HL-60 (cell line): ENCODE results near the gene JUNB.
A peak's percentile ranks its signal among the peaks of the same experiment; 100 is the strongest.
"Not testable (repeated sequence)": the region's sequence is repeated elsewhere in the genome, so short reads cannot be mapped to it uniquely, and the experiment has no call there.

Experiments
- DNase-seq, 2 experiments: peaks; one replicate each; pipeline ENCODE4 v3.0.0-alpha.2; 2010 to 2020; ENCODE audit warnings: low read depth in 1 of 2, low spot score in 1 of 2
- H3K27ac ChIP-seq: fragments of 250-450 bp; sonication (Bioruptor Pico); replicated peaks from 2 replicates; pipeline ENCODE4 v1.5.1; 2020; ENCODE audit warnings: mild to moderate bottlenecking, moderate library complexity
- H3K27me3 ChIP-seq: fragments of 250-450 bp; sonication (Bioruptor Pico); 2 replicates; pipeline ENCODE4 v1.5.1; 2021; ENCODE audit warnings: mild to moderate bottlenecking, moderate library complexity; ENCODE audit not compliant: insufficient read depth, poor library complexity, severe bottlenecking
- H3K4me3 ChIP-seq: replicated peaks from 2 replicates; pipeline ENCODE4 v1.5.1; 2011; ENCODE audit warnings: mild to moderate bottlenecking, control low read depth, low read length; ENCODE audit not compliant: insufficient read depth
- GABPA ChIP-seq: IDR thresholded peaks from 2 replicates; pipeline ENCODE4 v1.6.1; 2012; ENCODE audit warnings: low read depth
- POLR2AphosphoS5 ChIP-seq: IDR thresholded peaks from 2 replicates; pipeline ENCODE4 v1.6.1; 2012; ENCODE audit warnings: low read depth
- SPI1 ChIP-seq: IDR thresholded peaks from 2 replicates; pipeline ENCODE4 v1.6.1; 2012; ENCODE audit warnings: low read depth, mild to moderate bottlenecking, borderline replicate concordance
- TF ChIP-seq, protein P1 (sequence below): IDR thresholded peaks from 2 replicates; pipeline ENCODE4 v1.6.1; 2012; ENCODE audit warnings: low read depth; ENCODE audit not compliant: insufficient replicate concordance
- TF ChIP-seq, protein P2 (sequence below): IDR thresholded peaks from one replicate; pipeline ENCODE4 v1.5.1; 2011; ENCODE audit warnings: low read length, control low read depth, inconsistent platforms; ENCODE audit not compliant: insufficient read depth

Gene JUNB

DNA sequence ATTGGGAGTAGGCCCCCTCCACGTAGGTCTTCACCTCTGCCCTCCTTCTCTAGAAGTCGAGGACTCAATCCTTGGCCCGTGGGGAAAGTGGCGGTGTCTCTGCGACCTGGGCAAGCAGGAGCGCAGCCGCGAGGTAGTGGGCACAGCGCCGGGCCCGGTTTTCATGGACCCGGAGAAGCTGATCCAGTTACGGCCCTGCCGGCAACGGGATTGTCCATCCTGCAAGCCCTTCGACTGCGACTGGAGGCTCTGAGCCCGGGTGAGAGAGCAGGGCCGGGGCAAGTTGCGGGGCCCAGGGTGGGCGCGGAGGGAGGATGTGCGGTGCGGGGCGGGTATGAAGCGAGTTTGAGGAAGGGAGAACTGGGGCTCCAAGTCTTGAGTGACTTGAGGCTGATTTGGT lies 12.8 kb downstream of the JUNB start:
- Histone ChIP-seq H3K27me3 (peaks cover 6% of the 10 kb centered on the region), H3K4me3 (no peak overlapping the region), H3K27ac (no peak overlapping the region)
- no peak for TF ChIP-seq GABPA
- TF ChIP-seq, protein P1, sequence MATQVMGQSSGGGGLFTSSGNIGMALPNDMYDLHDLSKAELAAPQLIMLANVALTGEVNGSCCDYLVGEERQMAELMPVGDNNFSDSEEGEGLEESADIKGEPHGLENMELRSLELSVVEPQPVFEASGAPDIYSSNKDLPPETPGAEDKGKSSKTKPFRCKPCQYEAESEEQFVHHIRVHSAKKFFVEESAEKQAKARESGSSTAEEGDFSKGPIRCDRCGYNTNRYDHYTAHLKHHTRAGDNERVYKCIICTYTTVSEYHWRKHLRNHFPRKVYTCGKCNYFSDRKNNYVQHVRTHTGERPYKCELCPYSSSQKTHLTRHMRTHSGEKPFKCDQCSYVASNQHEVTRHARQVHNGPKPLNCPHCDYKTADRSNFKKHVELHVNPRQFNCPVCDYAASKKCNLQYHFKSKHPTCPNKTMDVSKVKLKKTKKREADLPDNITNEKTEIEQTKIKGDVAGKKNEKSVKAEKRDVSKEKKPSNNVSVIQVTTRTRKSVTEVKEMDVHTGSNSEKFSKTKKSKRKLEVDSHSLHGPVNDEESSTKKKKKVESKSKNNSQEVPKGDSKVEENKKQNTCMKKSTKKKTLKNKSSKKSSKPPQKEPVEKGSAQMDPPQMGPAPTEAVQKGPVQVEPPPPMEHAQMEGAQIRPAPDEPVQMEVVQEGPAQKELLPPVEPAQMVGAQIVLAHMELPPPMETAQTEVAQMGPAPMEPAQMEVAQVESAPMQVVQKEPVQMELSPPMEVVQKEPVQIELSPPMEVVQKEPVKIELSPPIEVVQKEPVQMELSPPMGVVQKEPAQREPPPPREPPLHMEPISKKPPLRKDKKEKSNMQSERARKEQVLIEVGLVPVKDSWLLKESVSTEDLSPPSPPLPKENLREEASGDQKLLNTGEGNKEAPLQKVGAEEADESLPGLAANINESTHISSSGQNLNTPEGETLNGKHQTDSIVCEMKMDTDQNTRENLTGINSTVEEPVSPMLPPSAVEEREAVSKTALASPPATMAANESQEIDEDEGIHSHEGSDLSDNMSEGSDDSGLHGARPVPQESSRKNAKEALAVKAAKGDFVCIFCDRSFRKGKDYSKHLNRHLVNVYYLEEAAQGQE, result no peak
- TF ChIP-seq, protein P2, sequence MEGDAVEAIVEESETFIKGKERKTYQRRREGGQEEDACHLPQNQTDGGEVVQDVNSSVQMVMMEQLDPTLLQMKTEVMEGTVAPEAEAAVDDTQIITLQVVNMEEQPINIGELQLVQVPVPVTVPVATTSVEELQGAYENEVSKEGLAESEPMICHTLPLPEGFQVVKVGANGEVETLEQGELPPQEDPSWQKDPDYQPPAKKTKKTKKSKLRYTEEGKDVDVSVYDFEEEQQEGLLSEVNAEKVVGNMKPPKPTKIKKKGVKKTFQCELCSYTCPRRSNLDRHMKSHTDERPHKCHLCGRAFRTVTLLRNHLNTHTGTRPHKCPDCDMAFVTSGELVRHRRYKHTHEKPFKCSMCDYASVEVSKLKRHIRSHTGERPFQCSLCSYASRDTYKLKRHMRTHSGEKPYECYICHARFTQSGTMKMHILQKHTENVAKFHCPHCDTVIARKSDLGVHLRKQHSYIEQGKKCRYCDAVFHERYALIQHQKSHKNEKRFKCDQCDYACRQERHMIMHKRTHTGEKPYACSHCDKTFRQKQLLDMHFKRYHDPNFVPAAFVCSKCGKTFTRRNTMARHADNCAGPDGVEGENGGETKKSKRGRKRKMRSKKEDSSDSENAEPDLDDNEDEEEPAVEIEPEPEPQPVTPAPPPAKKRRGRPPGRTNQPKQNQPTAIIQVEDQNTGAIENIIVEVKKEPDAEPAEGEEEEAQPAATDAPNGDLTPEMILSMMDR, result no peak
- DNase-seq, result no peak

DNA sequence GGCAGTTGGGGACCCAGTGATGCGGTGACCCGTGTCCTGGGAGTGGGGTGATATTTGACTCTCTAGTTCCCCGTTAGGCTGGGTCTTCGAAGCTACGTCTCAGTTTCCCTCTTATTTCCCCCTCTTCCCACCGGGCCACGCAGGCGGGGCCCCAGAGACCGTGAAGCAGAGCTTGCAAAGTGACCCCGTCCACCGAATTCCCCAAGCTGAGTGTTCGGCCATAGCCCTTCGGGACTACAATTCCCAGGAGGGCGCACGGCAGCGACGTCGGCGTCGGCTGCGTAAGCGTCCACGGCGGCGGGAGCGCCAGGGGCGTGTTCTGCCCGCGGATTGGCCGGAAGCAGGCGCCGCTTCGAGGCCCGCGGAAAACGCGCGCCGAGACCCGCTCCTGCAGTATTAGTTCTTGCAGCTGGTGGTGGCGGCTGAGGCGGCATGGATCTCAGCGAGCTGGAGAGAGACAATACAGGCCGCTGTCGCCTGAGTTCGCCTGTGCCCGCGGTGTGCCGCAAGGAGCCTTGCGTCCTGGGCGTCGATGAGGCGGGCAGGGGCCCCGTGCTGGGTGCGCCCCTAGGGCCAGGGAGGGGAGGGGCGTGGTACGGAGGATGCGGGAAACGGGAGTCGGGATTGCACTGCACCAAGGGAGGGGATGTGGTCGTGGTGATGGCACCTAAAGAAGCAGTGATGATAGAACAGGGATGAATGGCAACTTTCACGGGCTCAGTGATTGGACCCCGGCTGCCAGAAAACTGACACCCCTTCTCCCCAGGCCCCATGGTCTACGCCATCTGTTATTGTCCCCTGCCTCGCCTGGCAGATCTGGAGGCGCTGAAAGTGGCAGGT lies 15.2 kb downstream of the JUNB start, which contains the start of gene RNASEH2A:
Gene RNASEH2A (plus strand): TSS at position 343 of the 840 bp plus-strand sequence. CDS start 90 bp downstream, at position 433.
- TF ChIP-seq, protein P1, result peak; percentile 25
- peak; percentile 80 for TF ChIP-seq POLR2AphosphoS5
- TF ChIP-seq, protein P2, result no peak
- H3K27me3 ChIP-seq, result peaks cover 6% of the 10 kb centered on the region
- peak within 1 kb of the TSS; percentile 79 for H3K27ac ChIP-seq
- DNase-seq, result peak; percentile 69 to 91
- peak within 1 kb of the TSS; percentile 91 for H3K4me3 ChIP-seq

DNA sequence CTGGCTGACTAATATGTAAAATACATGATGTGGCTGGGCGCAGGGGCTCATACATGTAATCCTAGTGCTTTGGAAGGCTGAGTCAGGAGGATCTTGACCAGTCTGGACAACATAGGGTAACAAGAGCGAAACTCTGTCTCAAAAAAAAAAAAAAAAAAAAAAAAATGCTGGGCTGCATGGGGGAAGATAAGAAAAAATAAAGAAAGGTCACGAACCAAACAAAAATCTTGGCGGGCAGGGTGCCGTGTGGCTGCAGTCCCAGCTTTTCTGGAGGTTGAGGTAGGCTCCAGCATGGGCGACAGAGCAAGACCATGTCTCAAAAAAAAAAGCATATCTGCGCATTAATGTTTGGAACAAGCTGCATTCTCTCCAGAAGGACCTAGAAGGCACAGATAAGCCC lies 23.8 kb downstream of the JUNB start:
- H3K4me3 ChIP-seq, result no peak overlapping the region
- TF ChIP-seq, protein P2, result no peak
- TF ChIP-seq POLR2AphosphoS5 (no peak), SPI1 (no peak), GABPA (no peak)
- TF ChIP-seq, protein P1, result no peak

DNA sequence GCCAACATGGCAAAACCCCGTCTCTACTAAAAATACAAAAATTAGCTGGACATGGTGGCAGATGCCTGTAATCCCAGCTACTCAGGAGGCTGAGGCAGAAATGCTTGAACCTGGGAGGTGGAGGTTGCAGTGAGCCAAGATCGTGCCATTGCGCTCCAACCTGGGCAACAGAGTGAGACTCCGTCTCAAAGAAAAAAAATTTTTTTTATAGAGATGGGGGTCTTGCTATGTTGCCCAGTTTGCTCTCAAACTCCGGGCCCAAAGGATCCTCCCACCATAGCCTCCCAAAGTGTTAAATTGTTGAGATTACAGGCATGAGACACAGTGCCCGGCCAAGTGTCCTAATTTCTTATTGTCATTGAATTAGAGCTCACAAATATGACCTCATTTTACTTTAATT lies 25.9 kb downstream of the JUNB start:
- not testable (repeated sequence) for DNase-seq, H3K27ac ChIP-seq, H3K4me3 ChIP-seq, H3K27me3 ChIP-seq

More for the DNA sequence above, 23.8 kb downstream of the JUNB start:
- Histone ChIP-seq H3K27me3 (no peaks in the 10 kb centered on the region), H3K27ac (no peak overlapping the region)
- no peak for DNase-seq

DNA sequence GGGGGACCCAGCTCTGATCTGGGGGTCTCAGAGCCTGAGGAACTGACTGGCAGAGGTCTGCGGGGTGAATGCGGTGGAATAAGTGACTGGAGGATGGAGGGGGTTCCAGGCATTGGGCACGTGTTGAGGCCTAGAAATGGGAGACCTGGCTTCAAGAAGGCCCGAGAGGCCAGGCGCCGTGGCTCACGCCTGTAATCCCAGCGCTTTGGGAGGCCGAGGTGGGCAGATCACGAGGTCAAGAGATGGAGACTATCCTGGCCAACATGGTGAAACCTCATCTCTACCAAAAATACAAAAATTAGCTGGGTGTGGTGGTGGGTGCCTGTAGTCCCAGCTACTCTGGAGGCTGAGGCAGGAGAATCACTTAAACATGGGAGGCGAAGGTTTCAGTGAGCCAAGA lies 26.5 kb downstream of the JUNB start:
- H3K27ac ChIP-seq, H3K27me3 ChIP-seq, H3K4me3 ChIP-seq, DNase-seq: not testable (repeated sequence)
